Head of caudate nucleus (tissue), 42 donors: ENCODE results near the gene IGF2R.
"Not testable (repeated sequence)": the region's sequence is repeated elsewhere in the genome, so short reads cannot be mapped to it uniquely, and the experiment has no call there.

Experiments
- DNase-seq, 42 donors: peaks; one replicate each; pipeline versions ENCODE4 v3.0.0 to v3.0.0-alpha.2; 2020 to 2021; ENCODE audit warnings: mixed read lengths in 7 of 42
- intact Hi-C: fragments of 100-400 bp; cut with DNase I; formaldehyde crosslinking; loops from one replicate; pipeline ENCODE4 v1.15.0; 2022

IGF2R gene

DNA sequence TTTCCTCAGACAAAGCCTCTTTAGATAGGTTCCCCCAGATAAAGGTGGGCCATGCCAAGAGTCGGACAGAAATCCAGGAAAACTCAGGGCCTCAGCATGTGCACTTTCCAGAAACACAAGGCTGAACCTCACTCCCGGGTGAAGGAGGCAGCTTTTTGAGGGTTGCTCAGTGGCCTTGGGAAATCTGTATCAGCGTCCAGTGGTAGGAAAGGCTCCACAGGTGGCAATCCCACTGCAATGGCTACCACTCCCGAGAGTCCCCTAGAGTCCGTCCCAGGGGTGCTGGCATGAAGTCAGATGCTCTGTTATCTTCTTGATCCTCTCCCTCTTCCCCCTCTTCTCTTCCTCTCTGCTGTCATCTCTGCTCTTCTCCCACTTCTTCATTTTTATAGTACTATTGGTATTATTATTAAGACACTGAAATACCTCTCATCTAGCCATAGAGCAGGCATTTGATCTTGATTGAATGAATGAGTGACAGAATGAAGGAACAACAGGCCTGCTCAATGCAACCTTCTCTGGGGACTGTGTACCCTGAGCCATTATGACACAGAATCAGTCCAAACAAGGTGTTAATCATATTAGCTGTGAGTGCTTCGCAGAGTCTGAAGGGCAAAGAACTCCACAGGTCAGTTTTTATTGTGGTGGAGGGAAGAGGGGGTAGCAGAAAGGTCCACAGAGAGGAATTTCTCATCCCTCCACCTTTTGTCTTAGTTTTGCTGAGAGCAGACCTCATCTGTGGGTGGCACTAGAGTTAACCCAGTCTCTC lies 166.1 kb downstream of the IGF2R start:
- no peak for DNase-seq
- intact Hi-C loops = loop anchor here (10.0 kb wide), 1 partner anchor 320 kb away; no protein-coding TSS in a partner anchor

DNA sequence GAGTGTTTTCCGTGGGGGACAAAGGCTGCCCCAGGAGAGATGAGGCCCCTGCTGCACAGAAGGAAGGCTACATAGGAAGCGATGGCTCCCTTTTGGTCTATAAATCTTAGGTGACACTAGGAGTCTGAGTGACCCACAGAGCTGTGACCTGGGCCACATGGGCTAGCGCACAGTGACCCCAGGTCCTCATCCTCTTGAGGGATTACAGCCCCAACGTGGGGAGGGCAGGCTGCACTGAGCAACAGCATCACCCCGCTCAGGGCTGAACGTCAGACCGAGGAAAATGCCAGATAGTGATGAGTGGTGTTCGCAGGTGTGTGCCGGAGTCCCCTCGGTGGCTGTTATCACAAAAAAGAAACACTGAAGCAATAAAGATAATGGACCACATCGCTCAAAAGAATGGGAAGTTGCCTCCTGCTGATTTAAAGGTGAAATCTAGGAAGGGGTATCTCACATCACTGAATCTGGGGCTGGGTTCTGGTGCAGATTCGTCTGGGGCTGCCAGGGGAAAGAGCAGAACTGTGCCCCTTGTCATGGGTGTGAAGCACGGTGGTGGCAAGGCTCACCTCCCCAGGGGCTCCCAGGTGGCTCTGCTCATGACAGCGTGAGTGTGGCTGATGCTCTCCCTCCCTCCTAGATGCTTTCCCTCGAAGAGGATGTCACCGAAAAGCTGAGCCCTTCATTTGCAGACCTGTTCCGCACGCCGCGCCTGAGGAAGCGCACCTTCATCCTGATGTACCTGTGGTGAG lies 167.2 kb downstream of the IGF2R start:
- intact Hi-C loops = loop anchor here (10.0 kb wide), 1 partner anchor 319 kb away; no protein-coding TSS in a partner anchor

DNA sequence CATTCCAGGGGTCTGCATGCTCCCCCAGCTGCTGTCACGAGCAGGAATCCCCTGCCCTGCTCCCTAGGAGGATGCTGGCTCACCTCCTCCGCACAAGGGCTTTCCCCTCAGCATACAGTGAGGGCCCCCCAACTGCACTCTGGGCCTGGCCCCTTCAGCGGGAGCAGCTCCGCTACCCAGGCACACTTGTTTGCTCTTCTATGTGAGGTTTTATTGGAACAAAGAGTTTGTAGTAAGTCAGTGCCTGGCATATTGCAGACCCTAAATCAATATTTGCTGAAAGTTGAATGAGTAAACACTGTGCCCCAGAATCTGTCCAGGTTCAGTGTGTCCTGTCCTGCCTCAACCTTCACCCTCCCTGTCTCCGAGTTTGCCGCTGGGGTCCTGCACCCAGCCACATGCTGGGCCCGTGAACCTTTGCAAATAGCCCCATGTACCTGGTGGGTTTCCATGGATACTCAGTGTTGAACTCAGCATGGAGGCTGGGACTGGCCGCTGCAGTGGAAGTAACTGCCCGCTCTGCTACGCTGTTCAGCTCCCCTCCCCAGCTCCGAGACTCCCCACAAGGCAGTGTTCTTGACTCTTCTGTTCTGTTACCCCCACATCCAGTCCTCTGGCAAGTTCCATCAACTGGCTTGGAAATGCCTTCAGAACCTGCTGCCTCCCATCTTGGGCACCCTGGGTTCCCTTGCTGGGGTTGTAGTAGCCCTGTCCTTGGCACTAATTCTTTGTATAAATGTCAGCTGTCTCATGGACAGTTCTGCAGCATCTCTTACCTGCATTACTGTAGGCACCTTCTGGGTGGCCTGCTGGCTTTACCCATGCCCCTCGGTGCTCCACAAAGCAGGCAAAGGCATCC lies 168.5 kb downstream of the IGF2R start:
- intact Hi-C loops = loop anchor here (10.0 kb wide), 1 partner anchor 317 kb away; no protein-coding TSS in a partner anchor
- DNase-seq = peak in 1 of 42 donors; percentile 27

More for the DNA sequence above, 167.2 kb downstream of the IGF2R start:
- no peak for DNase-seq

DNA sequence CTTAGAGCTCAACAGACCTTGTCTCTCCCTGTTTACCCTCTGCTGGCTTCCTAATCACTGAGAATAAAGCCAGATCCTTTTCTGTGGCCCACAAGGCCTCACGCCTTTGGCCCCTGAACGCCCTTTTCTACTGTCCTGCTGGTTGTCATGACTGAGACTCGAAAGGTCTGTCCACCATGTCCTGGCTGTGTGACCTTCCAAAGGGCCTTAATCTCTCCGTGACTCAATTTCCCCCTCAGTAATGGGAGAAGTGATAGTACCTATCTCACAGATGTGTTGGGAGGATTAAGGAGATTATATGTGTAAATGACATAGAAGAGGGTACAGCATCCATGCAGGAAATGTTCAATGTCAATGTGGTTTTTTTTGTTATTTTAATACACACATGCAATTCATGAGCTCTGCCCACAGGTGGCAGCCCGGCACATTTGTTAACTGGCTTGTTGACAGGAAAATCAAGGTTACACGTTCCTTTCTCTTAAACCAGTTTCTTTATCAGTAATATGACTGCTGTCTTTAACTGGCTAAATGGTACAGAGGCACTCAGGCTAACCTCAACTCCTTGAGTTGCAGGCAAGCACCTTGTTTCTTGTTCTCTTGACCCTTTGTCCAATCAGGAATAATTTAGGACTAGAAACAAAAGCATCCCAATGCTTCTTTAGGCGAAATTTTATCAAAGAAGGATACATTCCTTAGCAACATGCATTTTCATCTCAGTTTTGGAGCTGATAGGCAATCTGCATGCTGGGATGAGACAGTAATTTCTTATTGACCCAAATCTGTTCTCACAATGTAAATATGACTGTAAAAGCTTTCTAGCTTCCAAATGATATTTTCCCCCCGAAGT lies 169.3 kb downstream of the IGF2R start:
- intact Hi-C loops = loop anchor here (10.0 kb wide), 1 partner anchor 317 kb away; no protein-coding TSS in a partner anchor
- peak in 40 of 42 donors; percentile 18 to 79 (median 54) for DNase-seq

DNA sequence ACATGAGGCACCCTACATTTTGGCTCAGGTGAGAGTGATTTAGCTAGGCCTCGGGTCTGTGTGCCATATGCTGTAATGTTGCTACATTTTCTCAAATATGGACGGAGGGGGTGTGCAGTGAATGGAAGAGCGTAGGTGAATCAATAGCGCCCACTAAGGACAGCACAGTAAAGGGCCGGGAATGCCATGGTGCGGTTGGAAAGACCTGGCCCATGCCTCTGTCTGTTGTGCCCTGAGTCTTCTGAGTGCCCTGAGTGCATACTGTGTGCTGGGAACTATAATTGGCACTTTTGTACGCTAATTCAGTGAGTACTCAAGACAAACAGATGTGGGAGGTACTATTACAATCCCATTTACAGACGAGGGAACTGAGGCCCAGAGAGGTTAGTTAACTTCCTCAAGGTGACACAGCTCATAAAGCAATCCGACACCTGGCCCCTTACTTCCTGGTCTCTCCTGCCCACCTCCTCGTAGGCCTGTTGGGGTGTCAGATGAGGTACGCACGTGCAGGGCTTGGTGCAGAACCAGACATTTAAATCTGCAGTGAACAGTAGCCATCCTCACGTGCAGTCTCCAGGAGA lies 170.0 kb downstream of the IGF2R start:
- intact Hi-C loops = loop anchor here (10.0 kb wide), 1 partner anchor 316 kb away; no protein-coding TSS in a partner anchor

DNA sequence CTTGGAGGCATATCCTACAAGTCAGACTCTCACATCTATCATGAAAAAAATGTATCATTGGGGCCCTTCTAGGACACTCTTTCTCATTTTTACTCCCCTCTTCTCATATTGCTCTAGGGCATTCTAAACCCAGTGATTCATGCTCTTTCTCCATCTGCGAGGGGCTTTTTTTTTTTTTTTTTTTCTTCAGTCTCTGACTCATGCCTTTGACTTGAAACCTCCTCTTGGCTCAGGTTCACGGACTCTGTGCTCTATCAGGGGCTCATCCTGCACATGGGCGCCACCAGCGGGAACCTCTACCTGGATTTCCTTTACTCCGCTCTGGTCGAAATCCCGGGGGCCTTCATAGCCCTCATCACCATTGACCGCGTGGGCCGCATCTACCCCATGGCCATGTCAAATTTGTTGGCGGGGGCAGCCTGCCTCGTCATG lies 170.6 kb downstream of the IGF2R start:
- peak in 2 of 42 donors; percentile 33 to 38 for DNase-seq
- intact Hi-C loops = loop anchor here (10.0 kb wide), 1 partner anchor 315 kb away; no protein-coding TSS in a partner anchor

More for the DNA sequence above, 170.0 kb downstream of the IGF2R start:
- DNase-seq = peak in 2 of 42 donors; percentile 26 to 31

DNA sequence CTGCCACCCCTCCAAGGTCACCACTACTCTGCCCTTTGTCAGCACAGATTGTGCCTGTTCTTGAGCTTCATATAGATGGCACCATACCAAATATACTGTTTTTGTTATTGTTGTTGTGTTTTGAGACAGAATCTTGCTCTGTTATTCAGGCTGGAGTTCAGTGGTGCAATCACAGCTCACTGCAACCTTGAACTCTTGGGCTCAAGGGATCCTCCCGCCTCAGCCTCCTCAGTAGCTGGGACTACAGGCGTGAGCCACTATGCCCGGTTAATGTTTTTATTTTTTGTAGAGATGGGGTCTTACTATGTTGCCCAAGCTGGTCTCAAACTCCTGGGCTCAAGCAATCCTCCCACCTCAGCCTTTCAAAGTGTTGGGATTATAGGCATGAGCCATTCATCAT lies 171.6 kb downstream of the IGF2R start:
- DNase-seq = peak in 1 of 42 donors; percentile 18
- intact Hi-C loops = not testable (repeated sequence)

DNA sequence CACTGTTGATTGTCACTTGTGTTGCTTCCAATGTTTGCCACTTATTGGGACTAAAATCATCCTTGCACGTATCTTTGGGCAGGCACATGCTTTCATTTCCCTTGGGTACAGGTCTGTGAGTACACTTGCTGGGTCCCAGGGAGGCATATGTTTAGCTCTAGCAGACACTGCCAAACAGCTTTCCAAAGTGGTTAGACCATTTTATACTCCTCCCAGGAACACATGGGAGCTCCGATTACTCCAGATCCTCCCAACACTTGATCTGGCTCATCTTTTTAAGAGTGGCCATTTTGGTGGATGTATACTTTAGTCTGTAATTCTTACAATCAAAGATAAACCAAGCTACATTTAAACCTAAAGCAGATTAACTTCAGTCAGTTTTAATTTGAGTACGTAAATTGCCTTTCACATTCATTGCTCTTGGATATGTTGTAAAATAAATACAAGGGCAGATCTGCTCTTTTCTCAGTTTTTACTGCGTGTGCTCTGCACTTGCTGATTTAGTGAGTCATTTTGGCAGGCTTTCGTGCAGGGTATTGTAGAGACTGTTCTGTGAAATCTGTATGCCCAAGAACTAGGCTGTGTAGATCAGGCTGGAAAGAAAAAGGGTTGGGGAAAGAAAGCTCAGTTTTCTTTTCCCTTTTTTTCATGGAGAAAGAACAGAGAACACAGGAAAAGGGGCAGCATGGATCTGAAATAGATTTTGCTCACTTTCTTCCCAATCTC lies 172.3 kb downstream of the IGF2R start:
- intact Hi-C loops = no loop called here
- peak in 1 of 42 donors; percentile 26 for DNase-seq

DNA sequence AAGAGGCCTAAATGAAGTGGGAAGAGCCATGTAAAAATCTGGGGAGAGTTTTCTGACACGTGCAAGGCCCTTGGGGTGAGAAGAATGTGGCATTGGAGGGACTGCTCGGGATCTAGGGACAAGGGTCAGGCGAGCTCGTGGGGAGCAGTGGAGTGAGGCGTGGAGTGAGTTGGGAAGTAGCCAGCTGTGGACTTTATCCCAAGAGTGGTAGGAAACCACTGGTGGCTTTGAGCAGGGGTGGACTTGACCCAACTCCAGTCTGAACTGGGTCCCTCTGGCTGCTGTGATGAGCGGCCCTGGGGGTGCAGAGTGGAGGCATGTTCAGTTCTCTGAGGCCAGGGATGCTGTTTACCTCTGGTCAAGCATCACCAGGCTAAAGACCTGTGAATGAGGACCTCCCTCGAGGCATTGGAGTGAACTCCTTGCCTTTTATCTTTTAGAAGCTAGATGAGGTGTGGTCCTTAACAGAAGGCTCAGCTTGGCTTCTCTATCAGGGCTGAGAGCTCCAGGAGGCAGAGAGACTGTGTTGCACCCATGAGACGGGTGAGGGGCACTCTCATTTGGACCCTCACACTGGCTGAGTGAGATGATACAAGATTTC lies 173.3 kb downstream of the IGF2R start:
- intact Hi-C loops = no loop called here
- DNase-seq = no peak

DNA sequence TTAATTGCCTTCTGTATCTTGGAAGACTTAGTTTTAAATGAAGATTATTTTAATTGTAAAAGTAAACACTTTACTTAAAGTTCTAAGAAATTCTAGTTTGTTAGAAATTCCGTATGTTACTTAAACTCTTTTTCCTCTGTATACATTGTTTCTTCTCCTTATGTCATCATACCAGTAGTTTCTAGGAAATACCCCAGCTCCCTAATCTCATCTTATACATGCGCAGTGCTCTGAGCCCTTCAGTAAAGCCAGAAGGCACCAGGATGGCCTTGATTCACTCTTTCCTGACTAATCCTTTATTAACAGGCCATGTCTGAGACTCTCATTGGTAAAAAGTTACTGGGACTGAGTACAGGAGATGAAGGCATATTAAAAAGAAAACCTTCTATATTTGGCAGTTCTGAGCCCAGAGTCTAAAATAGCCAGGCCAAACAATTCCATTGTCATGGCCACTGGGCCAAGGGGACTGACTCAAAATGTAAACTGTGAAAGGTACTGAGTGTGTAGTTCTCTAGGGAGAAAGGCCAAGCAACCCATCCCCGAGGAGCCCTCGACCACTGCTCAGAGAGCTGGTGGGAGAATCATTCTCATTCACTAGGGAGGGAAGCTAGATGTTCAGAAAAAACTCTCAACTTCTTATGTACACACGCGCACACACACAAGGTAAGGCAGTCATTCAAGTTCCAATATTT lies 177.7 kb downstream of the IGF2R start:
- intact Hi-C loops = no loop called here
- no peak for DNase-seq

DNA sequence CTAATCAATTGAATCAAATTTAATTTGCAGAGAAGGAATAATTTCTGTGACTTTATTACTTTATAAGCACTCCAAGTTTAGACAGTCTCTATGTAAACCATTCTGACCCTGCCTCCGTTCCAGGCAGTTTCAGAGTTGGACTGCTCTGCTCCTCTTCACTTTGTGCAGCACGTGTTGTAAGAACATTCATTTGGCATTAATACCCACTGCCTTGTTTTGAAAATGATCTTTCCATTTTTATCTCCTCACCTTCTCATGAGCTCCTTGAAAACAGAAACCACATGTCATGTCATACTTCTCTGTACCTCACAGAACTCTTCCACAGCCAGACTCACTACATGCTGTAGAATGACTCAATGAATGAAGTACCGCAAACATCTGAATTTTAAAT lies 178.3 kb downstream of the IGF2R start:
- peak in 1 of 42 donors; percentile 3 for DNase-seq
- intact Hi-C loops = no loop called here

DNA sequence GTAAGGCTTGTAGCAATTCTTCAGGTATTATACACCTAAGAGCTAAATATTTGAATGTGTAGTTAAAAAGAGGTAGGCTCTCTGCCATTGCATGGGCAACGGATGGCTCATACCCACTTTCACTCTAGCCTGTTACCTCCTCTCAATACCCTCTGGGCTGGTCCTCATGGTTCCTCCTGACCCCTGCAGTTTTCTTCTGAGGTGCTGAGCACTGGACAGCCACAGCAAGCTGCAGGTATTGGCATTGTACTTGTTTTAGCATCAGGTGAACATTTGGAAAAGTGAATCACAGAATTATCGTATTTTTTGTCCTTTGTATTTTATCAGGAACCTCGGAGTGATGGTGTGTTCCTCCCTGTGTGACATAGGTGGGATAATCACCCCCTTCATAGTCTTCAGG lies 185.6 kb downstream of the IGF2R start:
- no peak for DNase-seq
- intact Hi-C loops = no loop called here

DNA sequence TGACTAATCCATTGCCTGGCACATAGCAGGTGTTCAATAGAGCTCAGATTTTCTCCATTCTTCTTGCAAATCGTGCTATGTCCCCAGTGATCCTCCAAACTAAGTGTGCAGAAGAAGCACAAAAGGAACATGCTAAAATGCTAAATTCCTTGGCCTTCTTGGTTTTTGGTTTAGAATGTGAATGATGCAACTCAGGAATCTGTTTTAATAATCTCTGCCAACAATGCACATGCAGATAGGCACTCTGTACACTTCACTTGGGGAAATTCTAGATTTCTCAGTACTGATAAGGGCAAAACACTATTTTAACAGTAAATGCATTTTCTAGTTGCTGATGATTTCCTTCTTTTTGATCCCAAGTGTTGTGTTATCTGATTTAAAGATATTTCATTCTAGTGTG lies 188.0 kb downstream of the IGF2R start:
- intact Hi-C loops = no loop called here
- no peak for DNase-seq

DNA sequence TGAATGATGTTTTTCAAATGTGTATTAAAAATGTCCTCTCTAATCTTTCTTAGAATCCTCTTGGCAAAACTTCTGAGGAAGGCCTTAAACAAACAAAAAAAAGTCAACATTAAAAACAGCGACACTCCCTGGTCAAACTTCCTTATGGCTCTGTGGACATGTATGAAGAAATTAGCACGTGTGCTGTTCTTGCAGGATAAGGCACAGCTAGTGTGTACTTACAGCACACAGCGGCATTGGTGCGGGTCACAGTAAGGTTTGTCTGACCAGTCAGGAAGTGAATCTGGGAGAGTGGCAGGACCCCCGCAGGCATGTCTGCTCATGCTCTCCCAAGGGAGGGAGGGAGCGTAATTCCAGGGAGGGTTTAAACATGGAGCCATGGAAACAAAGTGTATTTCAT lies 191.6 kb downstream of the IGF2R start:
- intact Hi-C loops = no loop called here

More for the DNA sequence above, 191.6 kb downstream of the IGF2R start:
- no peak for DNase-seq
